Measurements from ENCODE around the gene KRT26.
A peak's percentile ranks its signal among the peaks of the same experiment; 100 is the strongest.

DNA sequence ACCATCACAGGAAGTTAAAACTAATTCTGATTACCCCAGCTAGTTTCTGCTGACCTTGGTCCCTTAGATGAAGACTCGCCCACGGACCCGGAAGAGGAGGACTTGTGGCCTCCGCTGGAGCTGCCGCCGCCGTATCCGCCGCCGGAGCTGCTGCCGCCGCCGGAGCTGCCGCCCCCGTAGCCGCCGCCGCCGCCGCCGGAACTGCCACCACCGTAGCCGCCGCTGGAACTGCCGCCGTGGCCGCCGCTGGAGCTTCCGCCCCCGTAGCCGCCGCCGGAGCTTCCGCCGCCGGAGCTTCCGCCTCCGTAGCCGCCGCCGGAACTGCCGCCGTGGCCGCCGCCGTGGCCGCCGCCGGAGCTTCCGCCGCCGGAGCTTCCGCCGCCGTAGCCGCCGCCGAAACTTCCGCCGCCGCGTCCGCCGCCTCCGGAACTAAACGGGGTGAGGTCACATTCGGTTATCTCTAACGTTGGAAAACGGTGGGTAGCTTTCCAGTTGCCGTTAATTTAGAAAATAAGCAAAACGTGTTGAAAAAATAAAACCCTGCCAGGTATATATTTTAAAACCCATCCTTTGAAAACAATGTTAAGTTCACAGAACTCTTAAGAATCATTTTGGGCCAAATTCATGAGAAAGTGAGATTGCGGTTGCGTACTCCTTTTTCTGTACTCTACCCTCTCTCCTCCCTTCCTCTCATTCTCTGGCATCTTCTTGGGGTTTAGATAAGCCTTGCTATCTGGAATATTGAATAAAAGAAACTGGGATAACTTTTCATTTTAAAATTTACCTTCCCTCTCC, 46.9 kb upstream of the KRT26 start:
- peak; percentile 66 for TF ChIP-seq POLR2A (IDR thresholded peaks at IDR 0.05)
- TF ChIP-seq, protein P1, sequence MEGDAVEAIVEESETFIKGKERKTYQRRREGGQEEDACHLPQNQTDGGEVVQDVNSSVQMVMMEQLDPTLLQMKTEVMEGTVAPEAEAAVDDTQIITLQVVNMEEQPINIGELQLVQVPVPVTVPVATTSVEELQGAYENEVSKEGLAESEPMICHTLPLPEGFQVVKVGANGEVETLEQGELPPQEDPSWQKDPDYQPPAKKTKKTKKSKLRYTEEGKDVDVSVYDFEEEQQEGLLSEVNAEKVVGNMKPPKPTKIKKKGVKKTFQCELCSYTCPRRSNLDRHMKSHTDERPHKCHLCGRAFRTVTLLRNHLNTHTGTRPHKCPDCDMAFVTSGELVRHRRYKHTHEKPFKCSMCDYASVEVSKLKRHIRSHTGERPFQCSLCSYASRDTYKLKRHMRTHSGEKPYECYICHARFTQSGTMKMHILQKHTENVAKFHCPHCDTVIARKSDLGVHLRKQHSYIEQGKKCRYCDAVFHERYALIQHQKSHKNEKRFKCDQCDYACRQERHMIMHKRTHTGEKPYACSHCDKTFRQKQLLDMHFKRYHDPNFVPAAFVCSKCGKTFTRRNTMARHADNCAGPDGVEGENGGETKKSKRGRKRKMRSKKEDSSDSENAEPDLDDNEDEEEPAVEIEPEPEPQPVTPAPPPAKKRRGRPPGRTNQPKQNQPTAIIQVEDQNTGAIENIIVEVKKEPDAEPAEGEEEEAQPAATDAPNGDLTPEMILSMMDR (IDR thresholded peaks at IDR 0.05): no peak

Data from ovary (tissue), 3 donors.